B cell (primary cell): ENCODE measurements around the gene GALC. TPM values are rescaled to one million over a fixed set of nuclear protein-coding genes. Genes with fewer than 3 reads are reported as not detected.

Experiments
- ATAC-seq: fragments of 200-7000 bp; cut with Tn5 transposase; one replicate; pipeline ENCODE4 v1.10.0; 2021; ENCODE audit warnings: low read depth, mild to moderate bottlenecking, moderate number of reproducible peaks, moderate library complexity
- CTCF ChIA-PET: fragments of 350-600 bp; sonication (Branson Sonifier 250); formaldehyde crosslinking; loops from one replicate; lab custom pipeline; 2021; ENCODE audit warnings: antibody characterized with exemption, inconsistent platforms; lab: Charles Lee
- POLR2A ChIA-PET: fragments of 350-600 bp; sonication (Branson Sonifier 250); formaldehyde crosslinking; loops from one replicate; lab custom pipeline; 2021; ENCODE audit warnings: antibody characterized with exemption; lab: Charles Lee
- DNase-seq: peaks from one replicate; pipeline ENCODE4 v3.0.0; 2013
- H2AFZ ChIP-seq: 2 replicates; pipeline ENCODE4 v1.6.1; 2012; ENCODE audit warnings: mild to moderate bottlenecking, low read depth, low read length; ENCODE audit not compliant: insufficient read depth, poor library complexity, severe bottlenecking
- H3K27ac ChIP-seq, 2 donors: 1 replicate in 1 of 2; 2 replicates in 1 of 2; pipeline ENCODE4 v1.5.1; 2012 to 2013; ENCODE audit warnings: low read length in 2 of 2, mild to moderate bottlenecking in 2 of 2, moderate library complexity in 1 of 2
- H3K27me3 ChIP-seq, 4 experiments: fragments of 200-600 bp in 1 of 4; sonication (generic) in 1 of 4; replicated peaks in 1 of 4; 1 replicate in 2 of 4; 2 replicates in 2 of 4; pipeline versions ENCODE4 v1.6.1 to v1.7.0; 2013 to 2016; ENCODE audit warnings: low read length in 3 of 4, mild to moderate bottlenecking in 2 of 4, mixed read lengths in 1 of 4, moderate library complexity in 1 of 4; ENCODE audit not compliant: insufficient read depth in 4 of 4, control insufficient read depth in 3 of 4; ENCODE audit errors: control extremely low read depth in 1 of 4
- H3K36me3 ChIP-seq, 2 experiments: replicated peaks in 1 of 2; 1 replicate in 1 of 2; 2 replicates in 1 of 2; pipeline versions ENCODE4 v1.6.1 to v1.7.1; 2013; ENCODE audit warnings: low read length in 1 of 2; ENCODE audit not compliant: insufficient read depth in 2 of 2, control insufficient read depth in 1 of 2; ENCODE audit errors: control extremely low read depth in 1 of 2, extremely low read depth in 1 of 2
- H3K4me1 ChIP-seq, 2 donors: fragments of 200-600 bp in 1 of 2; sonication (generic) in 1 of 2; 1 replicate in 1 of 2; 2 replicates in 1 of 2; pipeline versions ENCODE4 v1.5.1 to v1.6.1; 2013 to 2017; ENCODE audit warnings: low read length in 2 of 2; ENCODE audit not compliant: control insufficient read depth in 2 of 2, insufficient read depth in 2 of 2
- H3K4me2 ChIP-seq: replicated peaks from 2 replicates; pipeline ENCODE3; 2012; ENCODE audit warnings: mild to moderate bottlenecking, low read depth, low read length; ENCODE audit not compliant: poor library complexity, severe bottlenecking
- H3K4me3 ChIP-seq, 5 experiments: fragments of 200-600 bp in 1 of 5; sonication (generic) in 1 of 5; 1 replicate in 3 of 5; 2 replicates in 2 of 5; pipeline versions ENCODE4 v1.5.1 to v1.7.0; 2011 to 2016; ENCODE audit warnings: low read length in 4 of 5, mild to moderate bottlenecking in 4 of 5, low read depth in 2 of 5, control low read depth in 1 of 5, moderate library complexity in 1 of 5; ENCODE audit not compliant: insufficient read depth in 1 of 5; ENCODE audit errors: control extremely low read depth in 1 of 5, extremely low read depth in 1 of 5
- H3K79me2 ChIP-seq: fragments of 200-600 bp; sonication (generic); one replicate; pipeline ENCODE4 v1.6.0; 2016; ENCODE audit warnings: low read length; ENCODE audit not compliant: control insufficient read depth, insufficient read depth
- H3K9ac ChIP-seq: fragments of 200-600 bp; sonication (generic); 2 replicates; pipeline ENCODE4 v1.6.1; 2017; ENCODE audit warnings: mild to moderate bottlenecking, low read length, moderate library complexity
- H3K9me3 ChIP-seq, 3 donors: one replicate each; pipeline versions ENCODE4 v1.6.1 to v1.7.1; 2013; ENCODE audit warnings: low read length in 2 of 3; ENCODE audit not compliant: control insufficient read depth in 2 of 3, insufficient read depth in 1 of 3; ENCODE audit errors: control extremely low read depth in 1 of 3
- H4K20me1 ChIP-seq: 2 replicates; pipeline ENCODE4 v1.6.0; 2012; ENCODE audit warnings: mild to moderate bottlenecking, low read length; ENCODE audit not compliant: insufficient read depth, control insufficient read depth, poor library complexity, severe bottlenecking
- H3K27ac Mint-ChIP-seq: one replicate; pipeline ENCODE4 v1.8.0; 2021; ENCODE audit warnings: mixed read lengths
- H3K27me3 Mint-ChIP-seq: one replicate; pipeline ENCODE4 v1.8.0; 2021; ENCODE audit warnings: mixed read lengths
- H3K4me1 Mint-ChIP-seq: one replicate; pipeline ENCODE4 v1.8.0; 2021; ENCODE audit warnings: mixed read lengths
- H3K4me3 Mint-ChIP-seq: one replicate; pipeline ENCODE4 v1.8.0; 2021; ENCODE audit warnings: mixed read lengths
- H3K9me3 Mint-ChIP-seq: one replicate; pipeline ENCODE4 v1.8.0; 2022; ENCODE audit warnings: mixed read lengths; ENCODE audit not compliant: insufficient read depth
- EZH2 ChIP-seq: IDR thresholded peaks from 2 replicates; pipeline ENCODE4 v1.6.1; 2012; ENCODE audit warnings: borderline replicate concordance, low read depth, mild to moderate bottlenecking, moderate library complexity, low read length; ENCODE audit not compliant: insufficient read depth, poor library complexity, severe bottlenecking
- WGBS: methylation state at CpG from one replicate; pipeline ENCODE4 v1.1.5; 2013; ENCODE audit warnings: missing lambda C conversion rate; ENCODE audit not compliant: insufficient coverage; 5-methylcytosine and 5-hydroxymethylcytosine counted together
- intact Hi-C: fragments of 100-400 bp; cut with micrococcal nuclease; formaldehyde crosslinking; loops from one replicate; pipeline ENCODE4 v1.10.0; 2022
- polyA plus RNA-seq: library from polyadenylated mRNA; depleted of rRNA; stranded (reverse); fragments of >200 nt; gene quantifications from 2 replicates; pipeline ENCODE4 v1.2.3, GENCODE V29; 2012
- total RNA-seq, 2 donors: library from RNA; stranded (reverse); fragments of 120-200 nt in 1 of 2; gene quantifications; 1 replicate in 1 of 2; 2 replicates in 1 of 2; pipeline versions ENCODE4 v1.2.3 to v1.2.4, GENCODE V29; 2013 to 2022
- TF ChIP-seq, protein P1 (sequence below): fragments of 200-600 bp; IDR thresholded peaks from one replicate; pipeline ENCODE4 v1.8.0; 2022; ENCODE audit warnings: antibody characterized with exemption, mild to moderate bottlenecking

Gene GALC
- total and polyA plus RNA-seq, 2 donors (not counting 1 experiment from before 2014, with no cell fraction given), result 4.9 to 17.8 TPM

DNA sequence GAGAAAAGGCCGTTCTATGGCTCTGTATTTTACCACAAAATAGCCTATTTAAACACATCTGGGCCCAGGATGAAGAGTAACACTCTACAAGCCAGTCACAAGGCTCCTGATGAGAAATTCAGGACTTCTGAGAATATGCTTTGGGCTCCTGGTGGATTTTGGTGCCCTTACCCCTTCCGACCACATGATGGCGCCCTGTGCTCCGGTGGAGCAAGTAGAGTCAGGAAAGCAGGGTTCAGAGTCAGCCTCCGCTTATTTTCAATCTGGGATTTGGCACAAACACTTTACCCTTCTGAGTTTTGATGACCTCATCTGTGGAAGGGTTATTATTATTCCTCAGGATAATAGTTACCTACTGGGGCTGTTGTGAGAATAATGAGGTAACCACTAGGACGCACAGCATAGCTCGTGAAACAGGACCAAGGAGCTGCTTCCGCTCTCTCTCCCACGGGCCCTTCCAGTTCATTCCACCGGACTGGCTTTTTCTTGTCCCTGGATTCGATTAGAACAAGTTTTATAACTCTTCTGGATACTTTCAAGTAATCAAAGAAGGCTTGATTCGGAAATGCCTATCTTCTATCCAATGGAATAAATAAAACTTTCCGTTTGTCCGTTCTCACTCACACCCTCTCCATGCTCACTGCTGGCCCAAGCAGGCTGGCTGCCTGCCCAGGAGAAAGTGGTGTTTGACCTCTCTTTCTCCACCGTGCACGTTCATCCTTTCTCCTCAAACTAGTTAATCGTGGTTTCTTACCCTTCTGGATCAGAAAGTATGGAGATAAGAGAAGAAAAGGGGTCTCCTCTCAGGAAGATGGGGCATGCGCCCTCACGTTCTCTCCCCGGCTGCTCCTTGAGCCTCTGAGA lies 104.6 kb downstream of the GALC start:
- POLR2A ChIA-PET, result no interaction called here
- Histone ChIP-seq H3K27ac (no peak overlapping the region), H3K4me3 (no peak overlapping the region), H2AFZ (no peak overlapping the region), H3K4me1 (no peaks in the 10 kb centered on the region), H4K20me1 (no peaks in the 10 kb centered on the region), H3K9ac (no peak overlapping the region), H3K27me3 (peaks cover 0 to 10% (median 1%) of the 10 kb centered on the region in 4 experiments), H3K36me3 (no peaks in the 10 kb centered on the region), H3K9me3 (no peaks in the 10 kb centered on the region), H3K4me2 (no peak overlapping the region), H3K79me2 (no peaks in the 10 kb centered on the region)
- DNase-seq (no peak), ATAC-seq (no peak)
- CTCF ChIA-PET, result no interaction called here
- Mint-ChIP-seq H3K4me3 (no peak overlapping the region), H3K27ac (no peak overlapping the region), H3K4me1 (no peaks in the 10 kb centered on the region), H3K9me3 (no peaks in the 10 kb centered on the region), H3K27me3 (peaks cover 17% of the 10 kb centered on the region)
- 73% methylated on average over 12 of the region's 20 CpGs for WGBS
- TF ChIP-seq, protein P1, sequence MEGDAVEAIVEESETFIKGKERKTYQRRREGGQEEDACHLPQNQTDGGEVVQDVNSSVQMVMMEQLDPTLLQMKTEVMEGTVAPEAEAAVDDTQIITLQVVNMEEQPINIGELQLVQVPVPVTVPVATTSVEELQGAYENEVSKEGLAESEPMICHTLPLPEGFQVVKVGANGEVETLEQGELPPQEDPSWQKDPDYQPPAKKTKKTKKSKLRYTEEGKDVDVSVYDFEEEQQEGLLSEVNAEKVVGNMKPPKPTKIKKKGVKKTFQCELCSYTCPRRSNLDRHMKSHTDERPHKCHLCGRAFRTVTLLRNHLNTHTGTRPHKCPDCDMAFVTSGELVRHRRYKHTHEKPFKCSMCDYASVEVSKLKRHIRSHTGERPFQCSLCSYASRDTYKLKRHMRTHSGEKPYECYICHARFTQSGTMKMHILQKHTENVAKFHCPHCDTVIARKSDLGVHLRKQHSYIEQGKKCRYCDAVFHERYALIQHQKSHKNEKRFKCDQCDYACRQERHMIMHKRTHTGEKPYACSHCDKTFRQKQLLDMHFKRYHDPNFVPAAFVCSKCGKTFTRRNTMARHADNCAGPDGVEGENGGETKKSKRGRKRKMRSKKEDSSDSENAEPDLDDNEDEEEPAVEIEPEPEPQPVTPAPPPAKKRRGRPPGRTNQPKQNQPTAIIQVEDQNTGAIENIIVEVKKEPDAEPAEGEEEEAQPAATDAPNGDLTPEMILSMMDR, result peak; percentile 24
- TF ChIP-seq EZH2, result no peak
- intact Hi-C loops, result no loop called here

GRCh38 chr14:87883750-87884149 lies 109.2 kb downstream of the GALC start:
- POLR2A ChIA-PET, result no interaction called here
- Mint-ChIP-seq H3K9me3 (no peaks in the 10 kb centered on the region), H3K4me1 (no peaks in the 10 kb centered on the region), H3K27me3 (peaks cover 22% of the 10 kb centered on the region), H3K27ac (no peak overlapping the region), H3K4me3 (no peak overlapping the region)
- Histone ChIP-seq H3K27me3 (peaks cover 0 to 13% (median 1%) of the 10 kb centered on the region in 4 experiments), H3K36me3 (no peaks in the 10 kb centered on the region), H3K4me2 (no peak overlapping the region), H4K20me1 (no peaks in the 10 kb centered on the region), H3K27ac (no peak overlapping the region), H3K79me2 (no peaks in the 10 kb centered on the region), H3K9ac (no peak overlapping the region), H3K4me1 (no peaks in the 10 kb centered on the region), H2AFZ (no peak overlapping the region), H3K9me3 (no peaks in the 10 kb centered on the region), H3K4me3 (no peak overlapping the region)
- no peak for ATAC-seq
- 100% methylated on average over 1 of the region's 1 CpG for WGBS
- CTCF ChIA-PET, result no interaction called here
- intact Hi-C loops, result no loop called here
- DNase-seq, result no peak
- TF ChIP-seq EZH2, result no peak
- TF ChIP-seq, protein P1, result no peak
